ENCODE results near the gene IRF3.

DNA sequence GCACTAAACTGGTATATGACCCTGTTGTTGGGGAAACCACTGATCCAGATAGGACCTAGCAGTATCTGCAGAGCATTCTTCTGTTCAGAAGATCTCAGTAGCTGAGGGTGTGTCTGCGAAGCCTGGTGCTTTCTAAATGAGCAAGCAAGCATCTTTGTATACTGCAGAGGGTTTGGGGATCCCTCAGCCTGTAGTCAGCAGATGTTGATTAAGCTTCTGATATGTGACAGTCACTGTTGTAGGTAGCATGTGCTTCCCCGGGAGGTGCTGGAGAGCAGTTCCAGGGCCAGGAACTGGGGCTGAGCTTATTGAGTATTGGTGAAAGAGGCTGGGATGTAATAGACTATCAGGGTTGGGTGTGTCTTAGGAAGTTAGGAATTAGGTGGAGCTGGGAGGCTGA is 22.2 kb downstream of the IRF3 start:
- TF ChIP-seq, protein P1, sequence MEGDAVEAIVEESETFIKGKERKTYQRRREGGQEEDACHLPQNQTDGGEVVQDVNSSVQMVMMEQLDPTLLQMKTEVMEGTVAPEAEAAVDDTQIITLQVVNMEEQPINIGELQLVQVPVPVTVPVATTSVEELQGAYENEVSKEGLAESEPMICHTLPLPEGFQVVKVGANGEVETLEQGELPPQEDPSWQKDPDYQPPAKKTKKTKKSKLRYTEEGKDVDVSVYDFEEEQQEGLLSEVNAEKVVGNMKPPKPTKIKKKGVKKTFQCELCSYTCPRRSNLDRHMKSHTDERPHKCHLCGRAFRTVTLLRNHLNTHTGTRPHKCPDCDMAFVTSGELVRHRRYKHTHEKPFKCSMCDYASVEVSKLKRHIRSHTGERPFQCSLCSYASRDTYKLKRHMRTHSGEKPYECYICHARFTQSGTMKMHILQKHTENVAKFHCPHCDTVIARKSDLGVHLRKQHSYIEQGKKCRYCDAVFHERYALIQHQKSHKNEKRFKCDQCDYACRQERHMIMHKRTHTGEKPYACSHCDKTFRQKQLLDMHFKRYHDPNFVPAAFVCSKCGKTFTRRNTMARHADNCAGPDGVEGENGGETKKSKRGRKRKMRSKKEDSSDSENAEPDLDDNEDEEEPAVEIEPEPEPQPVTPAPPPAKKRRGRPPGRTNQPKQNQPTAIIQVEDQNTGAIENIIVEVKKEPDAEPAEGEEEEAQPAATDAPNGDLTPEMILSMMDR (IDR thresholded peaks at IDR 0.05; ENCODE audit: low read depth, low read length, poor library complexity, severe bottlenecking), result no peak
- no peak for TF ChIP-seq EZH2phosphoT487 (IDR thresholded peaks at IDR 0.05; ENCODE audit: borderline replicate concordance, low read length)

Data from DOHH2 (cell line).